ENCODE measurements around the gene PYROXD2.

PYROXD2 gene

GRCh38 chr10:98415731-98416119, 743 bp upstream of the PYROXD2 start:
- TF ChIP-seq CTCF (IDR thresholded peaks at IDR 0.05; ENCODE audit: insufficient read depth, low read depth, low read length, missing control alignments): no peak
- DNase-seq (ENCODE audit: low read depth): no peak
- H3K4me3 ChIP-seq (ENCODE audit: low read length): no peak overlapping the region

- peak overlapping the region; percentile 50 for H3K4me3 ChIP-seq (ENCODE audit: low read length)
- no peak for TF ChIP-seq CTCF (IDR thresholded peaks at IDR 0.05; ENCODE audit: insufficient read depth, low read depth, low read length, missing control alignments)
- DNase-seq (ENCODE audit: low read depth): no peak
Measured at GRCh38 chr10:98414578-98414931, 427 bp downstream of the PYROXD2 start.

GRCh38 chr10:98411768-98412167, 3.2 kb downstream of the PYROXD2 start:
- no peak for DNase-seq (ENCODE audit: low read depth)
- TF ChIP-seq CTCF (IDR thresholded peaks at IDR 0.05; ENCODE audit: insufficient read depth, low read depth, low read length, missing control alignments): no peak
- H3K4me3 ChIP-seq (ENCODE audit: low read length): no peak overlapping the region

GRCh38 chr10:98411166-98411565, 3.8 kb downstream of the PYROXD2 start:
- H3K4me3 ChIP-seq (ENCODE audit: low read length): no peak overlapping the region
- no peak for DNase-seq (ENCODE audit: low read depth)
- no peak for TF ChIP-seq CTCF (IDR thresholded peaks at IDR 0.05; ENCODE audit: insufficient read depth, low read depth, low read length, missing control alignments)

- DNase-seq (ENCODE audit: low read depth): no peak
- no peak for TF ChIP-seq CTCF (IDR thresholded peaks at IDR 0.05; ENCODE audit: insufficient read depth, low read depth, low read length, missing control alignments)
- H3K4me3 ChIP-seq (ENCODE audit: low read length): no peak overlapping the region
Measured at GRCh38 chr10:98410759-98411158, 4.2 kb downstream of the PYROXD2 start.

GRCh38 chr10:98410135-98410743, 4.7 kb downstream of the PYROXD2 start:
- DNase-seq (ENCODE audit: low read depth): no peak
- H3K4me3 ChIP-seq (ENCODE audit: low read length): no peak overlapping the region
- no peak for TF ChIP-seq CTCF (IDR thresholded peaks at IDR 0.05; ENCODE audit: insufficient read depth, low read depth, low read length, missing control alignments)

- no peak for TF ChIP-seq CTCF (IDR thresholded peaks at IDR 0.05; ENCODE audit: insufficient read depth, low read depth, low read length, missing control alignments)
- H3K4me3 ChIP-seq (ENCODE audit: low read length): no peak overlapping the region
- no peak for DNase-seq (ENCODE audit: low read depth)
Measured at GRCh38 chr10:98408799-98409198, 6.2 kb downstream of the PYROXD2 start.

All from epithelial cell of esophagus (primary cell).